CD14-positive monocyte (primary cell): ENCODE measurements around the gene FGF2. TPM values are rescaled to one million over a fixed set of nuclear protein-coding genes. Genes with fewer than 3 reads are reported as not detected.

ENCODE experiments used
- DNase-seq, 3 donors: peaks; one replicate each; pipeline ENCODE4 v3.0.0-alpha.2; 2011 to 2022
- H2AFZ ChIP-seq: 2 replicates; pipeline ENCODE4 v1.6.0; 2012; ENCODE audit warnings: mild to moderate bottlenecking, low read depth, low read length, inconsistent platforms; ENCODE audit not compliant: insufficient read depth, poor library complexity, severe bottlenecking
- H3K27ac ChIP-seq, 2 donors: 1 replicate in 1 of 2; 2 replicates in 1 of 2; pipeline ENCODE4 v1.5.1; 2012 to 2013; ENCODE audit warnings: low read length in 2 of 2, control low read depth in 1 of 2, inconsistent platforms in 1 of 2, low read depth in 1 of 2, mild to moderate bottlenecking in 1 of 2
- H3K27me3 ChIP-seq, 2 donors: one replicate each; pipeline versions ENCODE4 v1.6.0 to v1.6.1; 2011 to 2013; ENCODE audit warnings: low read length in 2 of 2; ENCODE audit not compliant: control insufficient read depth in 2 of 2, insufficient read depth in 2 of 2
- H3K36me3 ChIP-seq, 2 donors: replicated peaks in 1 of 2; 1 replicate in 1 of 2; 2 replicates in 1 of 2; pipeline versions ENCODE4 v1.5.1 to v1.6.1; 2012 to 2013; ENCODE audit warnings: low read length in 2 of 2, control low read depth in 1 of 2, inconsistent platforms in 1 of 2, mild to moderate bottlenecking in 1 of 2; ENCODE audit not compliant: insufficient read depth in 2 of 2, control insufficient read depth in 1 of 2
- H3K4me1 ChIP-seq, 2 donors: 1 replicate in 1 of 2; 2 replicates in 1 of 2; pipeline versions ENCODE4 v1.5.1 to v1.6.1; 2012 to 2013; ENCODE audit warnings: low read length in 2 of 2, control low read depth in 1 of 2, inconsistent platforms in 1 of 2, mild to moderate bottlenecking in 1 of 2, moderate library complexity in 1 of 2; ENCODE audit not compliant: insufficient read depth in 2 of 2, control insufficient read depth in 1 of 2
- H3K4me2 ChIP-seq: replicated peaks from 2 replicates; pipeline ENCODE3; 2012; ENCODE audit warnings: low read length, moderate library complexity, mild to moderate bottlenecking; ENCODE audit not compliant: poor library complexity, severe bottlenecking; ENCODE audit errors: extremely low read depth
- H3K4me3 ChIP-seq, 3 experiments: fragments of 200-600 bp in 1 of 3; sonication (generic) in 1 of 3; replicated peaks in 1 of 3; 1 replicate in 2 of 3; 2 replicates in 1 of 3; pipeline ENCODE4 v1.5.1; 2011 to 2013; ENCODE audit warnings: low read length in 3 of 3, mild to moderate bottlenecking in 3 of 3, control low read depth in 2 of 3, low read depth in 2 of 3, inconsistent platforms in 1 of 3, moderate library complexity in 1 of 3
- H3K79me2 ChIP-seq: 2 replicates; pipeline ENCODE4 v1.6.0; 2012; ENCODE audit warnings: mild to moderate bottlenecking, control low read depth, inconsistent platforms, low read length, moderate library complexity; ENCODE audit not compliant: insufficient read depth
- H3K9ac ChIP-seq: 2 replicates; pipeline ENCODE4 v1.6.0; 2017; ENCODE audit warnings: low read length, mild to moderate bottlenecking; ENCODE audit not compliant: insufficient read depth, poor library complexity, severe bottlenecking
- H3K9me3 ChIP-seq, 2 donors: replicated peaks in 1 of 2; 1 replicate in 1 of 2; 2 replicates in 1 of 2; pipeline versions ENCODE4 v1.5.1 to v1.6.1; 2012 to 2013; ENCODE audit warnings: low read length in 2 of 2, control low read depth in 1 of 2; ENCODE audit not compliant: control insufficient read depth in 1 of 2, insufficient read depth in 1 of 2
- H4K20me1 ChIP-seq: 2 replicates; pipeline ENCODE4 v1.6.0; 2012; ENCODE audit warnings: mild to moderate bottlenecking, low read length, control low read depth, moderate library complexity; ENCODE audit not compliant: insufficient read depth
- H3K27ac Mint-ChIP-seq, 7 donors: one replicate each; pipeline ENCODE4 v1.8.0; 2020; ENCODE audit warnings: mild to moderate bottlenecking in 7 of 7, mixed read lengths in 7 of 7, moderate library complexity in 6 of 7, inconsistent platforms in 2 of 7
- H3K27me3 Mint-ChIP-seq, 3 donors: one replicate each; pipeline ENCODE4 v1.8.0; 2021 to 2022; ENCODE audit warnings: low read depth in 3 of 3, mild to moderate bottlenecking in 3 of 3, mixed read lengths in 3 of 3, moderate library complexity in 3 of 3, inconsistent platforms in 1 of 3
- H3K36me3 Mint-ChIP-seq, 2 donors: one replicate each; pipeline ENCODE4 v1.8.0; 2020; ENCODE audit warnings: mixed read lengths in 2 of 2, inconsistent platforms in 1 of 2, mild to moderate bottlenecking in 1 of 2
- H3K4me1 Mint-ChIP-seq: one replicate; pipeline ENCODE4 v1.8.0; 2020; ENCODE audit warnings: mild to moderate bottlenecking, mixed read lengths
- H3K4me3 Mint-ChIP-seq, 2 donors: one replicate each; pipeline ENCODE4 v1.8.0; 2020; ENCODE audit warnings: mild to moderate bottlenecking in 2 of 2, mixed read lengths in 2 of 2, moderate library complexity in 1 of 2
- H3K9me3 Mint-ChIP-seq, 7 donors: one replicate each; pipeline ENCODE4 v1.8.0; 2020 to 2022; ENCODE audit warnings: mixed read lengths in 7 of 7, mild to moderate bottlenecking in 6 of 7, moderate library complexity in 6 of 7, inconsistent platforms in 2 of 7
- WGBS: methylation state at CpG from one replicate; pipeline ENCODE4 v1.1.5; 2013; ENCODE audit warnings: missing lambda C conversion rate; ENCODE audit not compliant: insufficient coverage; 5-methylcytosine and 5-hydroxymethylcytosine counted together
- intact Hi-C, 2 donors: fragments of 100-400 bp; cut with micrococcal nuclease; formaldehyde crosslinking; loops; one replicate each; pipeline versions ENCODE4 v1.15.0 to v1.15.1; 2023
- polyA plus RNA-seq, 3 donors: library from polyadenylated mRNA; depleted of rRNA in 1 of 3; unstranded in 2 of 3; stranded (reverse) in 1 of 3; fragments of 300-500 nt in 2 of 3; fragments of >200 nt in 1 of 3; fragmentation: Illumina TruSeq in 2 of 3; gene quantifications; 1 replicate in 2 of 3; 2 replicates in 1 of 3; pipeline ENCODE4 v1.2.3, GENCODE V29; 2012 to 2021
- TF ChIP-seq, protein P1 (sequence below): fragments of 200-600 bp; IDR thresholded peaks from one replicate; pipeline ENCODE4 v1.8.0; 2022; ENCODE audit warnings: antibody characterized with exemption, mild to moderate bottlenecking

The FGF2 gene
- polyA plus RNA-seq, 3 donors: not detected

GRCh38 chr4:122884499-122884898 lies 57.9 kb downstream of the FGF2 start:
- Histone ChIP-seq H3K27ac (no peak overlapping the region), H3K9ac (no peak overlapping the region), H3K79me2 (no peaks in the 10 kb centered on the region), H3K4me3 (no peak overlapping the region), H3K4me2 (no peak overlapping the region), H3K27me3 (no peaks in the 10 kb centered on the region), H4K20me1 (no peaks in the 10 kb centered on the region), H3K4me1 (no peaks in the 10 kb centered on the region), H3K36me3 (no peaks in the 10 kb centered on the region), H3K9me3 (peaks cover 7 to 9% of the 10 kb centered on the region in 2 donors), H2AFZ (no peak overlapping the region)
- H3K27ac Mint-ChIP-seq: no peak overlapping the region
- H3K36me3 Mint-ChIP-seq: no peaks in the 10 kb centered on the region
- WGBS: no CpG with 5 or more reads among the region's 1 CpG
- DNase-seq: no peak
- peaks cover 8 to 18% (median 13%) of the 10 kb centered on the region in 7 donors for H3K9me3 Mint-ChIP-seq
- peaks cover 2 to 4% (median 3%) of the 10 kb centered on the region in 3 donors for H3K27me3 Mint-ChIP-seq
- no peak overlapping the region for H3K4me3 Mint-ChIP-seq
- intact Hi-C loops: no loop called here
- TF ChIP-seq, protein P1, sequence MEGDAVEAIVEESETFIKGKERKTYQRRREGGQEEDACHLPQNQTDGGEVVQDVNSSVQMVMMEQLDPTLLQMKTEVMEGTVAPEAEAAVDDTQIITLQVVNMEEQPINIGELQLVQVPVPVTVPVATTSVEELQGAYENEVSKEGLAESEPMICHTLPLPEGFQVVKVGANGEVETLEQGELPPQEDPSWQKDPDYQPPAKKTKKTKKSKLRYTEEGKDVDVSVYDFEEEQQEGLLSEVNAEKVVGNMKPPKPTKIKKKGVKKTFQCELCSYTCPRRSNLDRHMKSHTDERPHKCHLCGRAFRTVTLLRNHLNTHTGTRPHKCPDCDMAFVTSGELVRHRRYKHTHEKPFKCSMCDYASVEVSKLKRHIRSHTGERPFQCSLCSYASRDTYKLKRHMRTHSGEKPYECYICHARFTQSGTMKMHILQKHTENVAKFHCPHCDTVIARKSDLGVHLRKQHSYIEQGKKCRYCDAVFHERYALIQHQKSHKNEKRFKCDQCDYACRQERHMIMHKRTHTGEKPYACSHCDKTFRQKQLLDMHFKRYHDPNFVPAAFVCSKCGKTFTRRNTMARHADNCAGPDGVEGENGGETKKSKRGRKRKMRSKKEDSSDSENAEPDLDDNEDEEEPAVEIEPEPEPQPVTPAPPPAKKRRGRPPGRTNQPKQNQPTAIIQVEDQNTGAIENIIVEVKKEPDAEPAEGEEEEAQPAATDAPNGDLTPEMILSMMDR: no peak
- no peaks in the 10 kb centered on the region for H3K4me1 Mint-ChIP-seq

- Histone ChIP-seq H3K4me2 (no peak overlapping the region), H3K36me3 (no peaks in the 10 kb centered on the region), H3K9me3 (no peaks in the 10 kb centered on the region), H3K4me3 (no peak overlapping the region), H3K79me2 (no peaks in the 10 kb centered on the region), H3K27ac (no peak overlapping the region), H3K4me1 (no peaks in the 10 kb centered on the region), H4K20me1 (no peaks in the 10 kb centered on the region), H2AFZ (no peak overlapping the region), H3K9ac (no peak overlapping the region), H3K27me3 (no peaks in the 10 kb centered on the region)
- H3K36me3 Mint-ChIP-seq: peaks cover 2 to 6% of the 10 kb centered on the region in 2 donors
- H3K27ac Mint-ChIP-seq: no peak overlapping the region
- TF ChIP-seq, protein P1: no peak
- no CpG with 5 or more reads among the region's 1 CpG for WGBS
- peaks cover 0 to 2% (median 0%) of the 10 kb centered on the region in 3 donors for H3K27me3 Mint-ChIP-seq
- H3K4me3 Mint-ChIP-seq: no peak overlapping the region
- no peak for DNase-seq
- H3K4me1 Mint-ChIP-seq: no peaks in the 10 kb centered on the region
- H3K9me3 Mint-ChIP-seq: no peaks in the 10 kb centered on the region
- intact Hi-C loops: no loop called here
These were observed 63.1 kb downstream of the FGF2 start for GRCh38 chr4:122889726-122890125.
